PC-3 (cell line): ENCODE measurements around the gene EPN1. TPM values are rescaled to one million over a fixed set of nuclear protein-coding genes. Genes with fewer than 3 reads are reported as not detected.

ENCODE experiments used
- ATAC-seq: fragments of 200-7000 bp; cut with Tn5 transposase; 2 replicates; pipeline ENCODE4 v1.9.1; 2020; ENCODE audit warnings: mild to moderate bottlenecking, moderate library complexity
- BruUV-seq: library from RNA; stranded (reverse); fragments of 400-500 nt; replicated peaks from 2 replicates; lab custom pipeline; 2021; lab: Mats Ljungman, UMichigan
- CTCF ChIA-PET: fragments of 300-600 bp; sonication (Branson Sonifier 250); formaldehyde crosslinking; loops from one replicate; lab custom pipeline; 2022; ENCODE audit warnings: antibody characterized with exemption; lab: Charles Lee
- POLR2A ChIA-PET: fragments of 300-600 bp; sonication (Branson Sonifier 250); formaldehyde crosslinking; loops from one replicate; lab custom pipeline; 2022; ENCODE audit warnings: antibody characterized with exemption; ENCODE audit not compliant: unreplicated experiment; lab: Charles Lee
- DNase-seq: peaks from one replicate; pipeline ENCODE4 v3.0.0-alpha.2; 2015
- H2AFZ ChIP-seq: fragments of 300-600 bp; sonication (generic); 2 replicates; pipeline ENCODE4 v1.6.0; 2016; ENCODE audit warnings: antibody characterized with exemption, low read length
- H3F3A ChIP-seq: fragments of 300-600 bp; sonication (generic); one replicate; pipeline ENCODE4 v1.6.0; 2017; ENCODE audit warnings: antibody characterized with exemption, low read length, control low read depth, mild to moderate bottlenecking; ENCODE audit not compliant: unreplicated experiment
- H3K27ac ChIP-seq: fragments of 300-600 bp; sonication (generic); 2 replicates; pipeline ENCODE4 v1.5.1; 2016; ENCODE audit warnings: mild to moderate bottlenecking, low read length
- H3K27me3 ChIP-seq: fragments of 300-600 bp; sonication (generic); 2 replicates; pipeline ENCODE4 v1.6.1; 2016; ENCODE audit warnings: low read length, mixed read lengths
- H3K36me3 ChIP-seq: fragments of 300-600 bp; sonication (generic); 2 replicates; pipeline ENCODE4 v1.6.1; 2016; ENCODE audit warnings: low read depth, mixed run types, low read length, mixed read lengths
- H3K4me1 ChIP-seq: fragments of 300-600 bp; sonication (generic); 2 replicates; pipeline ENCODE4 v1.5.1; 2016; ENCODE audit warnings: low read length; ENCODE audit not compliant: insufficient read depth
- H3K4me2 ChIP-seq: fragments of 300-600 bp; sonication (generic); 2 replicates; pipeline ENCODE4 v1.6.0; 2016; ENCODE audit warnings: low read length
- H3K4me3 ChIP-seq: fragments of 300-600 bp; sonication (generic); 2 replicates; pipeline ENCODE4 v1.5.1; 2016; ENCODE audit warnings: mild to moderate bottlenecking, low read length, mixed read lengths
- H3K79me2 ChIP-seq: fragments of 300-600 bp; sonication (generic); 2 replicates; pipeline ENCODE4 v1.6.1; 2017; ENCODE audit warnings: low read length, mixed read lengths
- H3K9ac ChIP-seq: fragments of 300-600 bp; sonication (generic); 2 replicates; pipeline ENCODE4 v1.6.0; 2016; ENCODE audit warnings: mild to moderate bottlenecking, low read length
- H3K9me2 ChIP-seq: fragments of 300-600 bp; sonication (generic); replicated peaks from 2 replicates; pipeline ENCODE4 v1.6.1; 2016; ENCODE audit warnings: mixed run types, low read length, mixed read lengths
- H3K9me3 ChIP-seq: fragments of 300-600 bp; sonication (generic); 2 replicates; pipeline ENCODE4 v1.6.1; 2016; ENCODE audit warnings: low read length, mixed read lengths
- H4K20me1 ChIP-seq: fragments of 300-600 bp; sonication (generic); 2 replicates; pipeline ENCODE4 v1.6.1; 2016; ENCODE audit warnings: low read length, mixed read lengths
- CTCF ChIP-seq: fragments of 300-600 bp; sonication (generic); conservative IDR thresholded peaks from 2 replicates; pipeline ENCODE4 v1.5.1; 2017; ENCODE audit warnings: antibody characterized with exemption, low read depth, mild to moderate bottlenecking, low read length
- EZH2 ChIP-seq: fragments of 300-600 bp; sonication (generic); IDR thresholded peaks from one replicate; pipeline ENCODE4 v1.6.1; 2017; ENCODE audit warnings: antibody characterized with exemption, mild to moderate bottlenecking, low read length; ENCODE audit not compliant: unreplicated experiment
- EZH2phosphoT487 ChIP-seq: fragments of 300-600 bp; sonication (generic); IDR thresholded peaks from 2 replicates; pipeline ENCODE4 v1.6.1; 2018; ENCODE audit warnings: mild to moderate bottlenecking, antibody characterized with exemption, low read length, borderline replicate concordance
- intact Hi-C: fragments of 100-400 bp; cut with micrococcal nuclease; formaldehyde crosslinking; loops from 2 replicates; pipeline ENCODE4 v1.9.0; 2023
- total RNA-seq: library from RNA; depleted of rRNA; stranded (reverse); fragments of >200 nt; gene quantifications from 2 replicates; pipeline ENCODE4 v1.2.3, GENCODE V29; 2014

EPN1 gene
- total RNA-seq, 1 experiment from 2014 or later, result 203 TPM

DNA sequence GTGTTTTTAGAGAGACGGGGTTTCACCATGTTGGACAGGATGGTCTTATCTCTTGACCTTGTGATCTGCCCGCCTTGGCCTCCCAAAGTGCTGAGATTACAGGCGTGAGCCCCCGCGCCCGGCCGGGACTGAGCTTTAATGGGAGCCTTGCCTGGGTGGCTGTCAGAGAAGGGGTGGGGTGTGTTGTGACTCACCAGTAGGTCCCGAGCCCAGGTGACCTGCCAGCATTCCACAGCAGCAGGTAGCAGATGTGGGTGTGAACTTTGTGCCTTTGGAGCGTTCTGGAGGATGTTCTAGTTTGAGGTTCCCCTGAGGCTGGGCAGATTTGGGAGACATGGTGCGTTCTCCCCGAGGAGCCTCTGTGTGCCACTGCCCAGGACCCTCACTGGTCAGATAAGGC is 7.1 kb upstream of the EPN1 start:
- Histone ChIP-seq H3K4me3 (no peak overlapping the region), H3K9me2 (no peaks in the 10 kb centered on the region), H3K4me2 (no peak overlapping the region), H4K20me1 (peaks cover 58% of the 10 kb centered on the region), H2AFZ (no peak overlapping the region), H3K4me1 (no peaks in the 10 kb centered on the region), H3K27ac (no peak overlapping the region), H3K79me2 (peaks cover 96% of the 10 kb centered on the region), H3K9ac (no peak overlapping the region), H3F3A (peaks cover 7% of the 10 kb centered on the region), H3K27me3 (no peaks in the 10 kb centered on the region), H3K9me3 (no peaks in the 10 kb centered on the region), H3K36me3 (peaks cover 69% of the 10 kb centered on the region)
- ChIA-PET CTCF (no interaction called here), POLR2A (no interaction called here)
- TF ChIP-seq CTCF (no peak), EZH2phosphoT487 (no peak), EZH2 (no peak)
- DNase-seq, result peak; percentile 40
- peak; percentile 54 for ATAC-seq
- intact Hi-C loops, result no loop called here
- BruUV-seq, result no TSS peak

DNA sequence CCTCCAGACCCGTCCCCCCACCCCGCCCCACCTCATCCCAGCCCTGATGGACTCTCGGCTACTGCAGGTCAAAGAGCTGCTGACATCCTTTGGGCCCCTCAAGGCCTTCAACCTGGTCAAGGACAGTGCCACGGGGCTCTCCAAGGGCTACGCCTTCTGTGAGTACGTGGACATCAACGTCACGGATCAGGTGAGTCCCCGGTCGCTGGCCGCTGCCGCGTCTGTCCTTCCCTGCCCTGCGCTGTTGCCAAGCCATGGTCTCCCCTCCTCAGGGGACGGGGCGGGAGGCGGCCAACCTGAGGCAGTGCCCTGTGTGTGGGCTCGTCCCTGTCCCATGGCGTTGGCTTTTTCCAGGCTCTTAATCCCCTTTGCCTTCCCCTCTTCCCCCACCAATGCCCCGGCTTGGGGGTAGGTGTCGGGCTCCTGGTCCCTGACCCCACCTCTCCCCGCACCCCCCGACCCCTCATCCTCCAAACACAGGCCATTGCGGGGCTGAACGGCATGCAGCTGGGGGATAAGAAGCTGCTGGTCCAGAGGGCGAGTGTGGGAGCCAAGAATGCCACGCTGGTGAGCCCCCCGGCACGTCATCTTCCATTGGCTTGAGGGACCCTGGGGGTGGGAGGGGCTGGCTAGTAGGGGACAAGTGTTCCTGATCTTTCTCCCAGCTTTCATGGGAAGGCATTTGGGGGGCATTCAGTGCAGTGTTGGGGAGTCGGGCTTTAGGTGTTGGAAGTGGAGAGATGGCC is 6.2 kb upstream of the EPN1 start:
- intact Hi-C loops, result no loop called here
- H2AFZ ChIP-seq, result no peak overlapping the region
- ChIA-PET POLR2A (no interaction called here), CTCF (no interaction called here)
- H3K9ac ChIP-seq, result no peak overlapping the region
- H3K79me2 ChIP-seq, result peaks cover 96% of the 10 kb centered on the region
- no peak overlapping the region for H3K4me2 ChIP-seq
- no peaks in the 10 kb centered on the region for H3K4me1 ChIP-seq
- H3K36me3 ChIP-seq, result peaks cover 64% of the 10 kb centered on the region
- peaks cover 12% of the 10 kb centered on the region for H3F3A ChIP-seq
- TF ChIP-seq EZH2, result no peak
- TF ChIP-seq CTCF, result no peak
- TF ChIP-seq EZH2phosphoT487, result no peak
- no peak for DNase-seq
- H3K27me3 ChIP-seq, result no peaks in the 10 kb centered on the region
- H3K27ac ChIP-seq, result no peak overlapping the region
- ATAC-seq, result no peak
- BruUV-seq, result no TSS peak
- peaks cover 50% of the 10 kb centered on the region for H4K20me1 ChIP-seq
- no peaks in the 10 kb centered on the region for H3K9me2 ChIP-seq
- H3K9me3 ChIP-seq, result no peaks in the 10 kb centered on the region
- no peak overlapping the region for H3K4me3 ChIP-seq
